AG09309 (cell line): ENCODE measurements around the gene LIPA.
"Not testable (repeated sequence)": the region's sequence is repeated elsewhere in the genome, so short reads cannot be mapped to it uniquely, and the experiment has no call there.

Experiments
- DNase-seq: peaks from one replicate; pipeline ENCODE4 v3.0.0-alpha.2; 2010; ENCODE audit warnings: low read depth
- H3K4me3 ChIP-seq: 2 replicates; pipeline ENCODE4 v1.5.1; 2011; ENCODE audit warnings: mild to moderate bottlenecking, low read depth, low read length, moderate library complexity; ENCODE audit not compliant: control insufficient read depth
- CTCF ChIP-seq: IDR thresholded peaks from 2 replicates; pipeline ENCODE4 v1.5.1; 2011; ENCODE audit warnings: mild to moderate bottlenecking, low read depth, low read length, inconsistent platforms; ENCODE audit not compliant: insufficient read depth, control insufficient read depth; ENCODE audit errors: missing control alignments

The LIPA gene

GRCh38 chr10:89203237-89203636, 48.3 kb downstream of the LIPA start:
- no peak overlapping the region for H3K4me3 ChIP-seq
- no peak for DNase-seq
- TF ChIP-seq CTCF = no peak

GRCh38 chr10:89202033-89202425, 49.5 kb downstream of the LIPA start:
- no peak overlapping the region for H3K4me3 ChIP-seq
- no peak for TF ChIP-seq CTCF
- DNase-seq = no peak

GRCh38 chr10:89201345-89202032, 50.1 kb downstream of the LIPA start:
- no peak for TF ChIP-seq CTCF
- H3K4me3 ChIP-seq = no peak overlapping the region
- no peak for DNase-seq

GRCh38 chr10:89197473-89197872, 54.1 kb downstream of the LIPA start:
- no peak for DNase-seq
- H3K4me3 ChIP-seq = no peak overlapping the region
- TF ChIP-seq CTCF = no peak

- DNase-seq, H3K4me3 ChIP-seq: not testable (repeated sequence)
Measured at GRCh38 chr10:89191301-89191700, 60.3 kb downstream of the LIPA start.

GRCh38 chr10:89189211-89189734, 62.3 kb downstream of the LIPA start:
- no peak for TF ChIP-seq CTCF
- DNase-seq = no peak
- H3K4me3 ChIP-seq = no peak overlapping the region

GRCh38 chr10:89185658-89186057, 65.9 kb downstream of the LIPA start:
- no peak for TF ChIP-seq CTCF
- no peak overlapping the region for H3K4me3 ChIP-seq
- no peak for DNase-seq
